BLaER1 (cell line): ENCODE results near the gene ZNF101.
A peak's percentile ranks its signal among the peaks of the same experiment; 100 is the strongest.

Experiments
- H3K27ac ChIP-seq: shearing (Covaris generic); formaldehyde crosslinking; 2 replicates; pipeline ENCODE4 v1.8.1; 2022
- H3K27me3 ChIP-seq: shearing (Covaris generic); formaldehyde crosslinking; 2 replicates; pipeline ENCODE4 v1.8.1; 2022
- H3K36me3 ChIP-seq: shearing (Covaris generic); formaldehyde crosslinking; 2 replicates; pipeline ENCODE4 v1.8.1; 2022
- H3K4me1 ChIP-seq: shearing (Covaris generic); formaldehyde crosslinking; 2 replicates; pipeline ENCODE4 v1.8.1; 2022
- H3K4me2 ChIP-seq: shearing (Covaris generic); formaldehyde crosslinking; 2 replicates; pipeline ENCODE4 v1.8.1; 2022
- H3K4me3 ChIP-seq: shearing (Covaris generic); formaldehyde crosslinking; 2 replicates; pipeline ENCODE4 v1.8.1; 2022
- H3K9ac ChIP-seq: shearing (Covaris generic); formaldehyde crosslinking; 2 replicates; pipeline ENCODE4 v1.8.1; 2022
- H3K9me3 ChIP-seq: shearing (Covaris generic); formaldehyde crosslinking; 2 replicates; pipeline ENCODE4 v1.8.1; 2022
- H4K20me1 ChIP-seq: shearing (Covaris generic); formaldehyde crosslinking; 2 replicates; pipeline ENCODE4 v1.8.1; 2022
- Cebpa-rat ChIP-seq: shearing (Covaris generic); IDR thresholded peaks from 2 replicates; pipeline ENCODE4 v1.8.1; 2022

ZNF101 gene

DNA sequence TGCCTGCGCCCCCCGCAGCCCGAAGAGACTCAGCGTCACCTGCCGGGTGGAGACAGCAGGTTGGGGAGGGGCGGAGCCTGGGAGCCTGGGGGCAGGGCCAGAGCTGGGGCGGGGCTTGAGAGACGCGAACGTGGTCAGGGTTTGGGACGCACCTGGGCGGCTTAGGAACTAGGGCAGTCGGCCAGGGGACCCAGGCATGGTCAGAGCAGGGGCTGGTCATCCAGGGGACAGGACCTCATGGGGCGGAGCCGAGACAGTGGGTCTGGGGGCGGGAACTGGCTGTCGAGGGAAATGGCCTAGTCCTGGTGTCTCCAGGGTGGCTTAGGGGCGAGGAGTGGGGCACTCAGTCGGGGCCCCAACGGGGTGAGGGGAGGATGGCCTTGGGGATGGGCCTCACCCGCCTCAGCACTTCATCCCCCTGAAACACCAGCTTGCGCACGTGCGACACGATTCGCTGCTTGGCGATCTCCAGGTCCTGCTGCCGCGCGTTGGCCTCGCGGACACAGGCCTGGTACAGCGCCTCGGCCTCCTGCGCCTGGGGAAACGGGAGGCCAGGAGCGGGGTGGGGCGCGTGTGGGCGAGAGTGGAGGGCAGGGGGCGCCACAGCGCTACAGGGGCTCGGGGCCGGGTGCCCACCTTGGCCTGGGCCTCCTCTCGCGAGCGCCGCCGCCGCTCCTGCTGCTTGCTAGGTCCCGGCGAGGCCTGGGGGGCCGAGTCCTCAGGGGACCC lies 31.0 kb upstream of the ZNF101 start:
- Histone ChIP-seq H3K4me2 (no peak overlapping the region), H4K20me1 (no peaks in the 10 kb centered on the region), H3K4me1 (peaks cover 13% of the 10 kb centered on the region), H3K36me3 (peaks cover 92% of the 10 kb centered on the region), H3K9ac (no peak overlapping the region), H3K27ac (no peak overlapping the region), H3K9me3 (no peaks in the 10 kb centered on the region), H3K4me3 (no peak overlapping the region), H3K27me3 (no peaks in the 10 kb centered on the region)
- TF ChIP-seq Cebpa-rat: no peak

DNA sequence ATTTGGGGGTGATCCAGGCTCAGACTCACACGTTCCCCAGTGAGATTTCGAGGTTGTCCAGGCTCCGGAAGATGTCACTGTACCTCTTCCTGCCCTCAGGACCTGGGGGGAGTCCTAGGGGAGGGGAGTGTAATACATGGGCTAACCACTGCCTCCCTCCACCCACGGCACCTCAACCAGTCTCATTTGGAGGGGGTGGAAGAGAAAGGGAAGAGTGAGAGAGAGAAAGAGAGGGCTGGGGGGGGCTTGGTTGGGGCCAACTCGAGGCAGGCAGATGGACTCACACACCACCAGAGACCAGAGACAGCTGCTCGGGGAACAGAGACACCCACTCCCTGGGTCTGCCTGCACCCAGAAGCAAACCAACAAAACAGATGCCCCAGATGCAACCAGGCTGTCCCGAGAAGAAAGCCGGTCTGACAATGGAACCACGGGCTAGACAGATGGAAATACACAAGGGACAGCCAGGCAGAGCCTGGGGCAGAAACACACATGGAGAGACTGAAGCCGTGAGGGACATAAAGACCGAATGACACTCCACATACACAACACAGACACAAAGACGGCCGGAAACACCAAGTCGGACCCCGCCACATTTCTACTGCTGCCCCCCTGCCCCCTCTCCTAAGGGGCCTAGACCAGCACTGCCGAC lies 26.0 kb upstream of the ZNF101 start:
- Histone ChIP-seq H3K27me3 (no peaks in the 10 kb centered on the region), H3K36me3 (peaks cover 78% of the 10 kb centered on the region), H4K20me1 (peaks cover 10% of the 10 kb centered on the region; the same call in 1 of the 2 replicates), H3K27ac (peak overlapping the region; percentile 95), H3K4me3 (peak overlapping the region; percentile 94), H3K9me3 (no peaks in the 10 kb centered on the region), H3K4me1 (peaks cover 13% of the 10 kb centered on the region), H3K4me2 (peak overlapping the region; percentile 87), H3K9ac (peak overlapping the region; percentile 95)
- no peak for TF ChIP-seq Cebpa-rat

DNA sequence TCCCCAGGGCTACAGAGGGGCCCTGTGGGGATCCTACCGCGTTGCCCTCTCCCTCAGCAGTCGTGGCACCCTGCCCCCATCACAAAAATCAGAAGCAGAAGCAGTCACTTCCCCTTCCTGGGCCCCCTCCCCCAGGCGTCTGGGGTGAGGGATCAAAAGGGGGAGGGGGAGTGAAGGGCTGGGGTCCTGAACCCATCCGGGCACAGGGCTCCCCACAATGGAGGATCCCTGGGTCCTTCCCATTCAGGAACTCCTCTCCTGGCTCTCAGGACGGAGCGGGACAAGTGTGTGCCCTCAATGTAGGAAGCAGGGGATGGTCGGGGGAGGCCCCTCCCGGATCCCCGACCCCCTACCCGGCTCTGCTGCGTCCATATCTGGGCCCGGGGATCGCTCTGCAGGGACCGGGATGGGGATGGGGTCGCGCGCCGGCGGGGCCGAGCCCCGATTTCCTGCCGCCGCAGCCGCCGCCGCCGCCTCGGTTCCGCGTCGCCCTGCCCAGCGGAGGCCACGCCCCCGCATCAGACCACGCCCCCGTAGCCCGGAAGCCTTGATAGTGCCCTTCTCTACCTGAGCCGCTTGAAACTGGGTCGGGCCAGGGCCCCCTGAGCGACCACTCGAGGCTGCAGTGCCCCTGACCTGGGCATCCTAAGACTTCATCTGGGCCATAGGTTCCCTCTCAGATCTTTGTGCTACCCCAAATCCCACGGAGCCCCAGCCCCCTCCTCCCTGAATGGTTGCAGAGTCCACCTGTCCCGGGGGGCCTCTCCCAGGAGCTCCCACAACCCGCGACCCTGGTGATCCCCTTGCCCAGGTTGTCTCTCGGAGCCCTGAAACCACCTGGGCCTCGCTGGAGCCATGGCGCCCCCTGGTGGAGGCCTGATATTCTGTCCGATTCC lies 25.2 kb upstream of the ZNF101 start, which contains the start of gene GMIP:
GMIP (minus strand) TSS at position 500 of the 896 bp plus-strand sequence; CDS start at position 372, 128 bp downstream.
- H3K9ac ChIP-seq: peak within 1 kb of the TSS; percentile 95
- TF ChIP-seq Cebpa-rat: no peak
- H3K4me2 ChIP-seq: peak within 1 kb of the TSS; percentile 87
- H3K9me3 ChIP-seq: no peaks in the 10 kb centered on the region
- H3K27me3 ChIP-seq: no peaks in the 10 kb centered on the region
- H3K27ac ChIP-seq: peak within 1 kb of the TSS; percentile 95
- H3K4me1 ChIP-seq: peaks cover 13% of the 10 kb centered on the region
- peak within 1 kb of the TSS; percentile 94 for H3K4me3 ChIP-seq
- H4K20me1 ChIP-seq: peaks cover 11% of the 10 kb centered on the region; the same call in 1 of the 2 replicates
- H3K36me3 ChIP-seq: peaks cover 78% of the 10 kb centered on the region

DNA sequence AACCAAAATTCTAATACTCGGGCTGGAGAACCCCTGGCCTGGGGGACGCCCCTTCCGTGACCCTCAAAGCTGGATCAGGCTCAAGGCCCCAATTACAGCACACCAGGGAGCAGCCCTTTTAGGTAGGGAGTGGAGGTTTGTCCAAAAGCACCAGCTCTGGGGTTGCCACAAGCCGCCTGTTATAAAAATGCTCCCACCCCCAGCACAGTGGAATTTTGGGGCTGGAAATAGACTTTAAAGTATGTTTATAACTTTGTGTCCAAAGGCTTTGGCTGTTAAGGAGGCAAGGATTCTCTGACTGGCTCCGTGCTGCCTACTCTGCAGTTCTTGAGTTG lies 24.6 kb upstream of the ZNF101 start:
- Histone ChIP-seq H3K4me2 (peak overlapping the region; percentile 87), H3K9me3 (no peaks in the 10 kb centered on the region), H4K20me1 (peaks cover 11% of the 10 kb centered on the region; the same call in 1 of the 2 replicates), H3K4me3 (peak overlapping the region; percentile 94), H3K9ac (peak overlapping the region; percentile 95; the same call in 1 of the 2 replicates), H3K4me1 (peaks cover 13% of the 10 kb centered on the region), H3K27ac (peak overlapping the region; percentile 95), H3K36me3 (peaks cover 79% of the 10 kb centered on the region), H3K27me3 (no peaks in the 10 kb centered on the region)
- TF ChIP-seq Cebpa-rat: no peak

DNA sequence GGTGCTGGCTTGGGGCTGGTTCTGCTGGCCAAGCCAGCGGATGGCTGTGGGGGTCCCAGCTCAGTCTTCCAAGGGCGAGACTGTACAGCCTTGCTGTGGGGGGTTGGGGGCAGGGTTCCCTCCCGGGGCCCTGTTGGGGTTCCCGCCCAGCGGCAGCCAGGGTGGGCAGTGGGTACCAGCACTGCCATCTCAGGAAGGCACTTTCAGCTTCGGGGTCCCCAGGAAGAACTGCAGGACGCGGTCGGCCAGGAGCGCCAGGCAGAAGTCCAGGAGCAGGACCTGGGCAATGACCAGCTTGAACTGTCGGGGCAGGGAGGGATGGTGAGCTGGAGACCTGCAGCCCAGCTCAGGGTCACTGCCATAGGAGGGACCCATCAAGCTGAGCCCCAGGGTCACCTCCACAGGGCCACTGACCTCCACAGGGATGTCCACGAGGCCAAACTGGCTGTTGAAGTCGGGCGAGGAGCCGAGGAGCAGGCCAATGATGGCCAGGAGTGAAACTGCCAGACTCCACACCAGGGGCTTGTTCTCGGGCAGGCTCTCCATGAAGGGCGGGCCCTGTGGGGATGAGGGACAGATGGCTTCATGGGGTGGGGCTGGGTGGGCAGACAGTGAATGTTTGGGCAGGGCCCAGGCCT lies 23.3 kb upstream of the ZNF101 start:
- TF ChIP-seq Cebpa-rat: no peak
- H4K20me1 ChIP-seq: peaks cover 22% of the 10 kb centered on the region; the same call in 1 of the 2 replicates
- H3K4me3 ChIP-seq: no peak overlapping the region
- H3K9ac ChIP-seq: no peak overlapping the region
- no peaks in the 10 kb centered on the region for H3K27me3 ChIP-seq
- H3K36me3 ChIP-seq: peaks cover 79% of the 10 kb centered on the region
- peaks cover 13% of the 10 kb centered on the region for H3K4me1 ChIP-seq
- H3K27ac ChIP-seq: no peak overlapping the region
- H3K9me3 ChIP-seq: no peaks in the 10 kb centered on the region
- no peak overlapping the region for H3K4me2 ChIP-seq

DNA sequence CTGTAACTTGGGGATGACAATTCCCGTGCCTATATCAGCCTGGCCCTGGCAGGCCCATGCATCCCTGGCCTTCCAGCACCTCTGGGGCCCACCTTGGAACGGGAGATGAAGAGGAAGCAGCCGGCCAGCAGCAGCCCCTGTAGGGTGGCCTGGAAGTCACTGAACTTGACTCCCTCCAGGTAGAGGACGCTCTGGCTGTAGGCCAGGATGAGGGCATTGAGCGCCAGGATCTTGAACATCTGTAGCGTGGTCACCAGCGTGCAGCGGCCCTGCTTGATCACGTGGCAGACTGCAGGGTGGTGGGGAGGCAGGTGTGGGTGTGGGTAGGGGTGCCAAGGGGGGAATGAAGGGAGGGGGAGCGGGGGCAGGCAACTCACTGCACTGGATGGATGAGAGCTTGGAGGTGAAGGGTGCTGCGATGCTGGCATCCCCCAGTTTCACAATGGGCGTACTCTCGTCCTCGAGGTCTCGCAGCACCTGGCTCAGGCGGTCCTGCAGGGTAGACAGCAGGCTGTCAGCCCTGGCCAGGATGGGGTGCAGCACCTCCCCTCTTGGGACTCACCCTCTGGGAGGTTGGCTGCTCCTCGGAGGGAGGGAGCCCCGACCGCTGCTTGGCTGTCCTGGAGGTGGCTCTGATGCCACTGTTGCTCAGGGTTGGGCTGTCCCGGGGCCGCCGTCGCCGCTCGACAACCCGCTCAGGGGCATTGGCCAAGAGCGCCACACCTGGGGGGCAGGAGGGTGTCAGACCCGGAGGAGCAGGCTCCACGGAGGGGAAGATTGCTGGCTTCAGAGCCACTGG lies 21.4 kb upstream of the ZNF101 start:
- Histone ChIP-seq H3K27me3 (no peaks in the 10 kb centered on the region), H3K4me3 (no peak overlapping the region), H3K9me3 (no peaks in the 10 kb centered on the region), H3K4me2 (no peak overlapping the region), H3K4me1 (peaks cover 4% of the 10 kb centered on the region), H3K9ac (no peak overlapping the region), H3K27ac (no peak overlapping the region), H3K36me3 (peaks cover 82% of the 10 kb centered on the region), H4K20me1 (peaks cover 36% of the 10 kb centered on the region; the same call in 1 of the 2 replicates)
- TF ChIP-seq Cebpa-rat: no peak

DNA sequence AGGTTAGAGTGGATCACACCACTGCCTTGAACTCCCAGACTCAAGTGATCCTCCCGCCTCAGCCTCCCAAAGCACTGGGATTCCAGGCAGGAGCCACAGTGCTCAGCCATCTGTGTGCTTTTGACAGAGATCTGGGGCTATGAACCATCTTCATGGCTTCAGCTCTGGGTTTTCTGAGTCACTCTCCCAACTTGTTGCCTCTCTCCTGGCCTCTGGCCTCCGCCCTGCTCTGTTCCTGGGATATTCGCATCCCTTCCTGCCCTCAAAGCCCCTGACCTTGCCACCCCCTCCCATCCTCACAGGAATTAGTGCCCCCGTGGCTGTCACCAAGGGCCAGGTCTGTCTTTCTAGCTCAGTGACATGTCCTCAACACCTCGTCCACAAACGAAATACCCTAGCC lies 19.5 kb upstream of the ZNF101 start:
- Histone ChIP-seq H3K9ac (no peak overlapping the region), H3K4me2 (no peak overlapping the region), H4K20me1 (peaks cover 37% of the 10 kb centered on the region; the same call in 1 of the 2 replicates), H3K27ac (no peak overlapping the region), H3K4me3 (no peak overlapping the region), H3K9me3 (no peaks in the 10 kb centered on the region), H3K36me3 (peaks cover 100% of the 10 kb centered on the region), H3K4me1 (no peaks in the 10 kb centered on the region), H3K27me3 (no peaks in the 10 kb centered on the region)
- no peak for TF ChIP-seq Cebpa-rat

DNA sequence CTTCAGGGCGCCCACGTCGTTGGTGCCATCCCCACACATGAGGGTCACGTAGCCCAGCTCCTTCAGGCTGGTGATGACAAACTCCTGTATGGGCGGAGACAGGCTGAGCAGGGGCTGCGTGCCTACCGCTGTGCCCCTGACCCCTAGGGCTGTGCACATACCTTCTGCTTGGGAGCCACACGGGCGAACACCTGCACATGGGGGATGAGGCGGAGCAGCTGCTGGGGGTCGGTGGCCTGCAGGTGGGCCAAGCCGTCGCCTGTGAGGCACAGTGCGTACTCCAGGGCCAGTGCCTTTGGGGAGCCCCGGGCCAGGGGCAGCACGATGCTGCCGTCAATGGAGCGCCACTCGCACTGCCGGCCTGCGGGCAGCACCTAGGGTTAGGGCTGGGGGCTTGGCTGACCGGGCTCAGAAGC lies 19.1 kb upstream of the ZNF101 start:
- no peak overlapping the region for H3K4me3 ChIP-seq
- no peak overlapping the region for H3K9ac ChIP-seq
- no peak overlapping the region for H3K27ac ChIP-seq
- H3K9me3 ChIP-seq: no peaks in the 10 kb centered on the region
- no peaks in the 10 kb centered on the region for H3K27me3 ChIP-seq
- peaks cover 100% of the 10 kb centered on the region for H3K36me3 ChIP-seq
- no peak overlapping the region for H3K4me2 ChIP-seq
- TF ChIP-seq Cebpa-rat: no peak
- H3K4me1 ChIP-seq: no peaks in the 10 kb centered on the region
- peaks cover 41% of the 10 kb centered on the region; the same call in 1 of the 2 replicates for H4K20me1 ChIP-seq
